Right lobe of liver (tissue), 4 donors: ENCODE results near the gene ARPC2.

ENCODE experiments used
- CTCF ChIP-seq, 4 donors: fragments of 200-600 bp in 3 of 4; fragments of 450-650 bp in 1 of 4; IDR thresholded peaks; one replicate each; pipeline versions ENCODE4 v1.5.1 to v1.8.0; 2016 to 2022; ENCODE audit warnings: antibody characterized with exemption in 4 of 4, mild to moderate bottlenecking in 2 of 4
- POLR2A ChIP-seq: fragments of 450-650 bp; IDR thresholded peaks from one replicate; pipeline ENCODE4 v1.6.1; 2017; ENCODE audit warnings: antibody characterized with exemption, mild to moderate bottlenecking
- donor health status: DM: no; HTN: no; CAD: no.
- donor health status: DM: no; HTN: no; CAD: no.
- donor health status: DM: no; HTN: yes; CAD: no.

GRCh38 chr2:218180467-218181114, 36.4 kb upstream of the ARPC2 start:
- no peak for TF ChIP-seq CTCF (IDR thresholded peaks at IDR 0.05)
- no peak for TF ChIP-seq POLR2A
